ENCODE measurements around the gene ZNF780A.
A peak's percentile ranks its signal among the peaks of the same experiment; 100 is the strongest.

ZNF780A gene

GRCh38 chr19:40103600-40103999 is 12.9 kb upstream of the ZNF780A start:
- Mint-ChIP-seq H3K9me3 (no peaks in the 10 kb centered on the region), H3K36me3 (ENCODE audit: low read depth) (no peaks in the 10 kb centered on the region), H3K27ac (no peak overlapping the region), H3K4me1 (ENCODE audit: low read depth) (no peaks in the 10 kb centered on the region), H3K4me3 (no peak overlapping the region), H3K27me3 (ENCODE audit: low read depth) (peaks cover 6% of the 10 kb centered on the region)

GRCh38 chr19:40101813-40102212 is 11.1 kb upstream of the ZNF780A start:
- H3K27me3 Mint-ChIP-seq (ENCODE audit: low read depth) = peaks cover 16% of the 10 kb centered on the region
- no peaks in the 10 kb centered on the region for H3K4me1 Mint-ChIP-seq (ENCODE audit: low read depth)
- no peaks in the 10 kb centered on the region for H3K36me3 Mint-ChIP-seq (ENCODE audit: low read depth)
- no peak overlapping the region for H3K27ac Mint-ChIP-seq
- H3K9me3 Mint-ChIP-seq = no peaks in the 10 kb centered on the region
- no peak overlapping the region for H3K4me3 Mint-ChIP-seq

- H3K4me1 Mint-ChIP-seq (ENCODE audit: low read depth) = peaks cover 21% of the 10 kb centered on the region
- H3K27me3 Mint-ChIP-seq (ENCODE audit: low read depth) = peaks cover 8% of the 10 kb centered on the region
- H3K9me3 Mint-ChIP-seq = peaks cover 11% of the 10 kb centered on the region
- no peak overlapping the region for H3K27ac Mint-ChIP-seq
- H3K36me3 Mint-ChIP-seq (ENCODE audit: low read depth) = peaks cover 13% of the 10 kb centered on the region
- no peak overlapping the region for H3K4me3 Mint-ChIP-seq
Observed at GRCh38 chr19:40093416-40093815, 2.7 kb upstream of the ZNF780A start.

- Mint-ChIP-seq H3K9me3 (peaks cover 20% of the 10 kb centered on the region), H3K27ac (peak overlapping the region; percentile 100), H3K4me1 (ENCODE audit: low read depth) (peaks cover 32% of the 10 kb centered on the region), H3K4me3 (peak overlapping the region; percentile 100), H3K27me3 (ENCODE audit: low read depth) (no peaks in the 10 kb centered on the region), H3K36me3 (ENCODE audit: low read depth) (peaks cover 20% of the 10 kb centered on the region)
Observed at GRCh38 chr19:40091205-40092129, 724 bp upstream of the ZNF780A start.

GRCh38 chr19:40089462-40089861 is 1.3 kb downstream of the ZNF780A start:
- Mint-ChIP-seq H3K36me3 (ENCODE audit: low read depth) (peaks cover 25% of the 10 kb centered on the region), H3K4me1 (ENCODE audit: low read depth) (peaks cover 32% of the 10 kb centered on the region), H3K4me3 (peak overlapping the region; percentile 100), H3K27me3 (ENCODE audit: low read depth) (no peaks in the 10 kb centered on the region), H3K27ac (peak overlapping the region; percentile 100), H3K9me3 (peaks cover 15% of the 10 kb centered on the region)

GRCh38 chr19:40088299-40089047 is 2.3 kb downstream of the ZNF780A start:
- Mint-ChIP-seq H3K4me3 (peak overlapping the region; percentile 51), H3K4me1 (ENCODE audit: low read depth) (peaks cover 32% of the 10 kb centered on the region), H3K27ac (no peak overlapping the region), H3K27me3 (ENCODE audit: low read depth) (no peaks in the 10 kb centered on the region), H3K36me3 (ENCODE audit: low read depth) (peaks cover 30% of the 10 kb centered on the region), H3K9me3 (peaks cover 15% of the 10 kb centered on the region)

GRCh38 chr19:40084948-40085347 is 5.8 kb downstream of the ZNF780A start:
- no peak overlapping the region for H3K27ac Mint-ChIP-seq
- H3K9me3 Mint-ChIP-seq = peaks cover 24% of the 10 kb centered on the region
- H3K4me3 Mint-ChIP-seq = no peak overlapping the region
- no peaks in the 10 kb centered on the region for H3K27me3 Mint-ChIP-seq (ENCODE audit: low read depth)
- peaks cover 25% of the 10 kb centered on the region for H3K4me1 Mint-ChIP-seq (ENCODE audit: low read depth)
- peaks cover 56% of the 10 kb centered on the region for H3K36me3 Mint-ChIP-seq (ENCODE audit: low read depth)

GRCh38 chr19:40081411-40081810 is 9.3 kb downstream of the ZNF780A start:
- Mint-ChIP-seq H3K36me3 (ENCODE audit: low read depth) (peaks cover 73% of the 10 kb centered on the region), H3K27ac (no peak overlapping the region), H3K27me3 (ENCODE audit: low read depth) (no peaks in the 10 kb centered on the region), H3K9me3 (peaks cover 45% of the 10 kb centered on the region), H3K4me1 (ENCODE audit: low read depth) (no peaks in the 10 kb centered on the region), H3K4me3 (no peak overlapping the region)

GRCh38 chr19:40080289-40080688 is 10.5 kb downstream of the ZNF780A start:
- Mint-ChIP-seq H3K27ac (no peak overlapping the region), H3K4me3 (no peak overlapping the region), H3K27me3 (ENCODE audit: low read depth) (no peaks in the 10 kb centered on the region), H3K36me3 (ENCODE audit: low read depth) (peaks cover 84% of the 10 kb centered on the region), H3K4me1 (ENCODE audit: low read depth) (no peaks in the 10 kb centered on the region), H3K9me3 (peaks cover 56% of the 10 kb centered on the region)

- H3K27ac Mint-ChIP-seq = no peak overlapping the region
- H3K27me3 Mint-ChIP-seq (ENCODE audit: low read depth) = no peaks in the 10 kb centered on the region
- H3K36me3 Mint-ChIP-seq (ENCODE audit: low read depth) = peaks cover 93% of the 10 kb centered on the region
- H3K9me3 Mint-ChIP-seq = peaks cover 73% of the 10 kb centered on the region
- no peak overlapping the region for H3K4me3 Mint-ChIP-seq
- H3K4me1 Mint-ChIP-seq (ENCODE audit: low read depth) = no peaks in the 10 kb centered on the region
Observed at GRCh38 chr19:40078377-40078776, 12.4 kb downstream of the ZNF780A start.

GRCh38 chr19:40070058-40070457 is 20.7 kb downstream of the ZNF780A start:
- no peaks in the 10 kb centered on the region for H3K27me3 Mint-ChIP-seq (ENCODE audit: low read depth)

GRCh38 chr19:40059624-40060023 is 31.1 kb downstream of the ZNF780A start:
- H3K4me1 Mint-ChIP-seq (ENCODE audit: low read depth) = peaks cover 19% of the 10 kb centered on the region
- H3K36me3 Mint-ChIP-seq (ENCODE audit: low read depth) = peaks cover 12% of the 10 kb centered on the region
- H3K9me3 Mint-ChIP-seq = peaks cover 51% of the 10 kb centered on the region
- no peak overlapping the region for H3K27ac Mint-ChIP-seq
- H3K27me3 Mint-ChIP-seq (ENCODE audit: low read depth) = peaks cover 30% of the 10 kb centered on the region
- no peak overlapping the region for H3K4me3 Mint-ChIP-seq

More at GRCh38 chr19:40070058-40070457, 20.7 kb downstream of the ZNF780A start:
- Mint-ChIP-seq H3K36me3 (ENCODE audit: low read depth) (peaks cover 42% of the 10 kb centered on the region), H3K27ac (no peak overlapping the region), H3K4me3 (no peak overlapping the region), H3K4me1 (ENCODE audit: low read depth) (no peaks in the 10 kb centered on the region), H3K9me3 (peaks cover 79% of the 10 kb centered on the region)

- H3K27me3 Mint-ChIP-seq (ENCODE audit: low read depth) = peaks cover 24% of the 10 kb centered on the region
- peak overlapping the region; percentile 99 for H3K4me3 Mint-ChIP-seq
- peaks cover 33% of the 10 kb centered on the region for H3K4me1 Mint-ChIP-seq (ENCODE audit: low read depth)
- H3K9me3 Mint-ChIP-seq = peaks cover 45% of the 10 kb centered on the region
- H3K36me3 Mint-ChIP-seq (ENCODE audit: low read depth) = peaks cover 33% of the 10 kb centered on the region
- H3K27ac Mint-ChIP-seq = no peak overlapping the region
Observed at GRCh38 chr19:40057166-40057565, 33.6 kb downstream of the ZNF780A start.

- H3K4me3 Mint-ChIP-seq = peak overlapping the region; percentile 99
- peaks cover 47% of the 10 kb centered on the region for H3K9me3 Mint-ChIP-seq
- H3K4me1 Mint-ChIP-seq (ENCODE audit: low read depth) = peaks cover 35% of the 10 kb centered on the region
- peaks cover 19% of the 10 kb centered on the region for H3K27me3 Mint-ChIP-seq (ENCODE audit: low read depth)
- peak overlapping the region; percentile 99 for H3K27ac Mint-ChIP-seq
- peaks cover 37% of the 10 kb centered on the region for H3K36me3 Mint-ChIP-seq (ENCODE audit: low read depth)
Observed at GRCh38 chr19:40056505-40056904, 34.2 kb downstream of the ZNF780A start.
